G401 (cell line): ENCODE measurements around the gene LRRC9. TPM values are rescaled to one million over a fixed set of nuclear protein-coding genes. Genes with fewer than 3 reads are reported as not detected.
"Not testable (repeated sequence)": the region's sequence is repeated elsewhere in the genome, so short reads cannot be mapped to it uniquely, and the experiment has no call there.

Source experiments
- DNase-seq: peaks from one replicate; pipeline ENCODE4 v3.0.0-alpha.2; 2015; ENCODE audit warnings: low spot score
- in situ Hi-C: cut with HindIII; loops from 2 replicates; pipeline ENCODE4 v1.10.0; 2016; ENCODE audit warnings: low sequenced_read_pairs, mixed read lengths
- total RNA-seq: library from RNA; depleted of rRNA; stranded (reverse); fragments of >200 nt; shearing (Covaris generic); gene quantifications from 2 replicates; pipeline ENCODE4 v1.2.3, GENCODE V29; 2014

LRRC9 gene
- total RNA-seq, 1 experiment from 2014 or later: not detected

GRCh38 chr14:59942296-59942862 is 22.4 kb downstream of the LRRC9 start:
- in situ Hi-C loops, DNase-seq: not testable (repeated sequence)

- in situ Hi-C loops: no loop called here
Measured at GRCh38 chr14:59944909-59945308, 25.0 kb downstream of the LRRC9 start.

GRCh38 chr14:59952141-59952540 is 32.2 kb downstream of the LRRC9 start:
- in situ Hi-C loops, DNase-seq: not testable (repeated sequence)

More at GRCh38 chr14:59944909-59945308, 25.0 kb downstream of the LRRC9 start:
- no peak for DNase-seq

GRCh38 chr14:59957890-59958289 is 37.9 kb downstream of the LRRC9 start:
- DNase-seq, in situ Hi-C loops: not testable (repeated sequence)

- in situ Hi-C loops: no loop called here
Measured at GRCh38 chr14:59959668-59960067, 39.7 kb downstream of the LRRC9 start.

GRCh38 chr14:59961518-59962062 is 41.6 kb downstream of the LRRC9 start:
- in situ Hi-C loops: no loop called here

More at GRCh38 chr14:59959668-59960067, 39.7 kb downstream of the LRRC9 start:
- DNase-seq: no peak

GRCh38 chr14:59964251-59965007 is 44.5 kb downstream of the LRRC9 start:
- no peak for DNase-seq
- in situ Hi-C loops: no loop called here

More at GRCh38 chr14:59961518-59962062, 41.6 kb downstream of the LRRC9 start:
- DNase-seq: no peak

GRCh38 chr14:59969319-59969718 is 49.4 kb downstream of the LRRC9 start:
- DNase-seq: no peak
- in situ Hi-C loops: no loop called here

GRCh38 chr14:59981564-59981963 is 61.6 kb downstream of the LRRC9 start:
- no peak for DNase-seq
- in situ Hi-C loops: no loop called here

- DNase-seq: no peak
- in situ Hi-C loops: no loop called here
Measured at GRCh38 chr14:59983048-59983447, 63.1 kb downstream of the LRRC9 start.

- in situ Hi-C loops: no loop called here
- DNase-seq: no peak
Measured at GRCh38 chr14:59986556-59987059, 66.7 kb downstream of the LRRC9 start.

- in situ Hi-C loops: no loop called here
- no peak for DNase-seq
Measured at GRCh38 chr14:59997449-59997848, 77.5 kb downstream of the LRRC9 start.

- in situ Hi-C loops: no loop called here
- DNase-seq: no peak
Measured at GRCh38 chr14:59997966-59998365, 78.0 kb downstream of the LRRC9 start.

GRCh38 chr14:59998564-59998963 is 78.6 kb downstream of the LRRC9 start:
- in situ Hi-C loops: no loop called here
- DNase-seq: no peak

- DNase-seq: no peak
- in situ Hi-C loops: no loop called here
Measured at GRCh38 chr14:60002819-60003492, 83.0 kb downstream of the LRRC9 start.

- in situ Hi-C loops: no loop called here
- DNase-seq: no peak
Measured at GRCh38 chr14:60003991-60004390, 84.0 kb downstream of the LRRC9 start.

GRCh38 chr14:60008042-60008441 is 88.1 kb downstream of the LRRC9 start:
- in situ Hi-C loops: no loop called here
- DNase-seq: no peak

GRCh38 chr14:60010263-60010662 is 90.3 kb downstream of the LRRC9 start:
- DNase-seq, in situ Hi-C loops: not testable (repeated sequence)

GRCh38 chr14:60014402-60014801 is 94.5 kb downstream of the LRRC9 start:
- in situ Hi-C loops: no loop called here
- no peak for DNase-seq

- in situ Hi-C loops: no loop called here
- DNase-seq: no peak
Measured at GRCh38 chr14:60021619-60022018, 101.7 kb downstream of the LRRC9 start.
